H1 (cell line): Measurements from ENCODE around the gene ZFAND3. TPM values are rescaled to one million over a fixed set of nuclear protein-coding genes. Genes with fewer than 3 reads are reported as not detected.

Source experiments
- CHD7 ChIP-seq: fragments of 300-600 bp; sonication (generic); IDR thresholded peaks from 2 replicates; pipeline ENCODE4 v1.7.1; 2012; ENCODE audit warnings: low read length, moderate library complexity, mild to moderate bottlenecking, inconsistent platforms; ENCODE audit not compliant: insufficient replicate concordance
- polyA plus RNA-seq, 7 experiments: library from polyadenylated mRNA; depleted of rRNA in 3 of 7; stranded (reverse) in 5 of 7; unstranded in 2 of 7; fragments of >200 nt in 5 of 7; fragments of 200-250 nt in 2 of 7; gene quantifications; 1 replicate in 5 of 7; 2 replicates in 1 of 7; 4 replicates in 1 of 7; pipeline versions ENCODE4 v1.2.1 to v1.2.3, GENCODE V29; 2011 to 2013; ENCODE audit warnings: missing spikeins in 2 of 7, mixed read lengths in 2 of 7
- total RNA-seq: library from RNA; stranded (reverse); fragmentation: NEBNext Ultra II Directional; extraction: Animal tissue kit (Norgen Biotek cat#: 25700); gene quantifications from 2 replicates; pipeline ENCODE4 v1.2.1, GENCODE V29; 2021

ZFAND3 gene
- total and polyA plus RNA-seq, 2 of the 8 experiments (the other 6 are each of a cell fraction or from before 2014, with no cell fraction given), result 13.0 to 51.3 TPM

GRCh38 chr6:37858363-37858762, 38.8 kb downstream of the ZFAND3 start (continued):
- no peak for TF ChIP-seq CHD7
